ENCODE results near the gene ECD.
A peak's percentile ranks its signal among the peaks of the same experiment; 100 is the strongest.
"Not testable (repeated sequence)": the region's sequence is repeated elsewhere in the genome, so short reads cannot be mapped to it uniquely, and the experiment has no call there.

The ECD gene

GRCh38 chr10:73110345-73110849 is 57.4 kb downstream of the ECD start, which contains the start of gene NUDT13:
TSS of gene NUDT13 (plus strand) at chr10:73110455. CDS start at chr10:73114366, 3,911 bp downstream.
- no peak within 1 kb of the TSS for H2BK5ac ChIP-seq (ENCODE audit: low read length)
- H2BK120ac ChIP-seq (ENCODE audit: low read depth, low read length) = no peak within 1 kb of the TSS
- H3K4me2 ChIP-seq (ENCODE audit: insufficient read depth, low read length, poor library complexity, severe bottlenecking) = peak within 1 kb of the TSS; percentile 78
- H3K36me3 ChIP-seq (replicated peaks in 1 of 2; ENCODE audit: control insufficient read depth in 2 of 2, insufficient read depth in 2 of 2, low read length in 2 of 2) = peaks cover 0 to 33% of the 10 kb centered on the region in 2 donors
- no CpG with 5 or more reads among the region's 5 CpGs for WGBS, 2 donors (ENCODE audit: extremely low coverage in 2 of 2, insufficient read length in 2 of 2, insufficient replicate concordance in 1 of 2)
- peaks cover 0 to 6% of the 10 kb centered on the region in 2 donors for H3K9me3 ChIP-seq (replicated peaks in 1 of 2; ENCODE audit: control insufficient read depth in 2 of 2, insufficient read depth in 1 of 2, low read depth in 1 of 2, low read length in 2 of 2)
- no peak within 1 kb of the TSS for H2BK15ac ChIP-seq (ENCODE audit: low read length)
- peak within 1 kb of the TSS; percentile 45 to 63 for H3K4me3 ChIP-seq (ENCODE audit: low read length in 2 of 2)
- H3K4me1 ChIP-seq (ENCODE audit: control insufficient read depth in 2 of 2, insufficient read depth in 1 of 2, low read depth in 1 of 2, low read length in 2 of 2) = no peaks in the 10 kb centered on the region
- no peak within 1 kb of the TSS for H3K23ac ChIP-seq (ENCODE audit: low read depth, low read length, poor library complexity)
- H4K8ac ChIP-seq (ENCODE audit: low read depth, low read length) = no peak within 1 kb of the TSS
- H3K9ac ChIP-seq (ENCODE audit: low read depth, low read length, poor library complexity) = no peak within 1 kb of the TSS
- H3K79me1 ChIP-seq (ENCODE audit: low read depth, low read length) = no peaks in the 10 kb centered on the region
- H3K18ac ChIP-seq (ENCODE audit: low read length) = no peak within 1 kb of the TSS
- peak; percentile 29 for DNase-seq (ENCODE audit: low spot score)
- H2BK12ac ChIP-seq (ENCODE audit: low read length) = no peak within 1 kb of the TSS
- no peak within 1 kb of the TSS for H3K4ac ChIP-seq (ENCODE audit: low read length)
- H3K27ac ChIP-seq (replicated peaks; ENCODE audit: low read length) = no peak within 1 kb of the TSS
- H3K27me3 ChIP-seq (ENCODE audit: control insufficient read depth in 3 of 3, insufficient read depth in 3 of 3, low read depth in 1 of 3, low read length in 3 of 3) = no peaks in the 10 kb centered on the region
- peak within 1 kb of the TSS; percentile 65 for H2AFZ ChIP-seq (ENCODE audit: low read length)
- H4K91ac ChIP-seq (ENCODE audit: low read depth, low read length, poor library complexity) = no peak within 1 kb of the TSS
- no peak within 1 kb of the TSS for H3K14ac ChIP-seq (ENCODE audit: low read length)
- H2AK5ac ChIP-seq (ENCODE audit: low read depth, low read length) = no peak within 1 kb of the TSS

- H3K27ac ChIP-seq (replicated peaks; ENCODE audit: low read length); H2AFZ ChIP-seq (ENCODE audit: low read length); H3K4ac ChIP-seq (ENCODE audit: low read length); H3K4me2 ChIP-seq (ENCODE audit: insufficient read depth, low read length, poor library complexity, severe bottlenecking); H3K4me3 ChIP-seq (ENCODE audit: low read length in 2 of 2); H3K79me1 ChIP-seq (ENCODE audit: low read depth, low read length); H4K91ac ChIP-seq (ENCODE audit: low read depth, low read length, poor library complexity); H2BK5ac ChIP-seq (ENCODE audit: low read length); H3K18ac ChIP-seq (ENCODE audit: low read length); H3K23ac ChIP-seq (ENCODE audit: low read depth, low read length, poor library complexity); DNase-seq (ENCODE audit: low spot score); H2BK12ac ChIP-seq (ENCODE audit: low read length); H3K27me3 ChIP-seq (ENCODE audit: control insufficient read depth in 3 of 3, insufficient read depth in 3 of 3, low read depth in 1 of 3, low read length in 3 of 3); H3K9ac ChIP-seq (ENCODE audit: low read depth, low read length, poor library complexity); H2AK5ac ChIP-seq (ENCODE audit: low read depth, low read length); H4K8ac ChIP-seq (ENCODE audit: low read depth, low read length); H2BK15ac ChIP-seq (ENCODE audit: low read length); H3K14ac ChIP-seq (ENCODE audit: low read length); H2BK120ac ChIP-seq (ENCODE audit: low read depth, low read length); H3K9me3 ChIP-seq (replicated peaks in 1 of 2; ENCODE audit: control insufficient read depth in 2 of 2, insufficient read depth in 1 of 2, low read depth in 1 of 2, low read length in 2 of 2); H3K4me1 ChIP-seq (ENCODE audit: control insufficient read depth in 2 of 2, insufficient read depth in 1 of 2, low read depth in 1 of 2, low read length in 2 of 2): not testable (repeated sequence)
- H3K36me3 ChIP-seq (replicated peaks in 1 of 2; ENCODE audit: control insufficient read depth in 2 of 2, insufficient read depth in 2 of 2, low read length in 2 of 2) = peaks cover 0 to 33% of the 10 kb centered on the region in 2 donors
- WGBS, 2 donors (ENCODE audit: extremely low coverage in 2 of 2, insufficient read length in 2 of 2, insufficient replicate concordance in 1 of 2) = no CpG with 5 or more reads among the region's 4 CpGs
Observed at GRCh38 chr10:73109248-73109652, 58.6 kb downstream of the ECD start.

GRCh38 chr10:73106301-73106700 is 61.5 kb downstream of the ECD start:
- no CpG with 5 or more reads among the region's 3 CpGs for WGBS, 2 donors (ENCODE audit: extremely low coverage in 2 of 2, insufficient read length in 2 of 2, insufficient replicate concordance in 1 of 2)
- H3K4me1 ChIP-seq (ENCODE audit: control insufficient read depth in 2 of 2, insufficient read depth in 1 of 2, low read depth in 1 of 2, low read length in 2 of 2) = no peaks in the 10 kb centered on the region
- H2BK120ac ChIP-seq (ENCODE audit: low read depth, low read length) = no peak overlapping the region
- no peak overlapping the region for H3K9ac ChIP-seq (ENCODE audit: low read depth, low read length, poor library complexity)
- H2BK12ac ChIP-seq (ENCODE audit: low read length) = no peak overlapping the region
- H3K9me3 ChIP-seq (replicated peaks in 1 of 2; ENCODE audit: control insufficient read depth in 2 of 2, insufficient read depth in 1 of 2, low read depth in 1 of 2, low read length in 2 of 2) = peaks cover 0 to 6% of the 10 kb centered on the region in 2 donors
- H3K4ac ChIP-seq (ENCODE audit: low read length) = no peak overlapping the region
- H3K18ac ChIP-seq (ENCODE audit: low read length) = no peak overlapping the region
- H3K36me3 ChIP-seq (replicated peaks in 1 of 2; ENCODE audit: control insufficient read depth in 2 of 2, insufficient read depth in 2 of 2, low read length in 2 of 2) = peaks cover 2 to 32% of the 10 kb centered on the region in 2 donors
- no peak overlapping the region for H3K4me3 ChIP-seq (ENCODE audit: low read length in 2 of 2)
- no peak overlapping the region for H3K14ac ChIP-seq (ENCODE audit: low read length)
- H3K79me1 ChIP-seq (ENCODE audit: low read depth, low read length) = no peaks in the 10 kb centered on the region
- H3K4me2 ChIP-seq (ENCODE audit: insufficient read depth, low read length, poor library complexity, severe bottlenecking) = no peak overlapping the region
- no peak overlapping the region for H2AFZ ChIP-seq (ENCODE audit: low read length)
- H2BK15ac ChIP-seq (ENCODE audit: low read length) = no peak overlapping the region
- no peak overlapping the region for H3K23ac ChIP-seq (ENCODE audit: low read depth, low read length, poor library complexity)
- no peak for DNase-seq (ENCODE audit: low spot score)
- no peak overlapping the region for H4K91ac ChIP-seq (ENCODE audit: low read depth, low read length, poor library complexity)
- H2BK5ac ChIP-seq (ENCODE audit: low read length) = no peak overlapping the region
- H3K27me3 ChIP-seq (ENCODE audit: control insufficient read depth in 3 of 3, insufficient read depth in 3 of 3, low read depth in 1 of 3, low read length in 3 of 3) = no peaks in the 10 kb centered on the region
- H2AK5ac ChIP-seq (ENCODE audit: low read depth, low read length) = no peak overlapping the region
- no peak overlapping the region for H3K27ac ChIP-seq (replicated peaks; ENCODE audit: low read length)
- H4K8ac ChIP-seq (ENCODE audit: low read depth, low read length) = no peak overlapping the region

GRCh38 chr10:73099141-73099540 is 68.7 kb downstream of the ECD start:
- Histone ChIP-seq H3K79me1 (ENCODE audit: low read depth, low read length) (peaks cover 3% of the 10 kb centered on the region), H3K4me1 (ENCODE audit: control insufficient read depth in 2 of 2, insufficient read depth in 1 of 2, low read depth in 1 of 2, low read length in 2 of 2) (peaks cover 2 to 4% of the 10 kb centered on the region in 2 donors), H3K18ac (ENCODE audit: low read length) (no peak overlapping the region), H3K4me2 (ENCODE audit: insufficient read depth, low read length, poor library complexity, severe bottlenecking) (no peak overlapping the region), H3K4me3 (ENCODE audit: low read length in 2 of 2) (no peak overlapping the region), H2BK12ac (ENCODE audit: low read length) (no peak overlapping the region), H2AK5ac (ENCODE audit: low read depth, low read length) (no peak overlapping the region), H2BK5ac (ENCODE audit: low read length) (no peak overlapping the region), H3K27ac (replicated peaks; ENCODE audit: low read length) (no peak overlapping the region), H3K27me3 (ENCODE audit: control insufficient read depth in 3 of 3, insufficient read depth in 3 of 3, low read depth in 1 of 3, low read length in 3 of 3) (no peaks in the 10 kb centered on the region), H2AFZ (ENCODE audit: low read length) (no peak overlapping the region), H2BK15ac (ENCODE audit: low read length) (no peak overlapping the region), H3K4ac (ENCODE audit: low read length) (no peak overlapping the region), H3K23ac (ENCODE audit: low read depth, low read length, poor library complexity) (no peak overlapping the region), H3K36me3 (replicated peaks in 1 of 2; ENCODE audit: control insufficient read depth in 2 of 2, insufficient read depth in 2 of 2, low read length in 2 of 2) (peaks cover 4 to 17% of the 10 kb centered on the region in 2 donors), H4K8ac (ENCODE audit: low read depth, low read length) (no peak overlapping the region), H2BK120ac (ENCODE audit: low read depth, low read length) (no peak overlapping the region), H3K9ac (ENCODE audit: low read depth, low read length, poor library complexity) (no peak overlapping the region), H3K9me3 (replicated peaks in 1 of 2; ENCODE audit: control insufficient read depth in 2 of 2, insufficient read depth in 1 of 2, low read depth in 1 of 2, low read length in 2 of 2) (no peaks in the 10 kb centered on the region), H4K91ac (ENCODE audit: low read depth, low read length, poor library complexity) (no peak overlapping the region), H3K14ac (ENCODE audit: low read length) (no peak overlapping the region)
- DNase-seq (ENCODE audit: low spot score) = no peak
- no CpG with 5 or more reads among the region's 1 CpG for WGBS, 2 donors (ENCODE audit: extremely low coverage in 2 of 2, insufficient read length in 2 of 2, insufficient replicate concordance in 1 of 2)

Measured in neuronal stem cell (in vitro differentiated cells).